Transverse colon (tissue), 3 donors: Measurements from ENCODE around the gene SLC10A3.

Experiments
- POLR2A ChIP-seq: fragments of 450-650 bp; IDR thresholded peaks from one replicate; pipeline ENCODE4 v1.6.1; 2016; ENCODE audit warnings: antibody characterized with exemption, mild to moderate bottlenecking, moderate library complexity
- TF ChIP-seq, protein P1 (sequence below), 5 experiments: fragments of 200-600 bp in 3 of 5; fragments of 450-650 bp in 2 of 5; sonication (generic) in 3 of 5; IDR thresholded peaks; 1 replicate in 2 of 5; 2 replicates in 3 of 5; pipeline ENCODE4 v1.5.1; 2016 to 2017; ENCODE audit warnings: antibody characterized with exemption in 5 of 5, inconsistent platforms in 3 of 5, mild to moderate bottlenecking in 2 of 5, moderate library complexity in 1 of 5

DNA sequence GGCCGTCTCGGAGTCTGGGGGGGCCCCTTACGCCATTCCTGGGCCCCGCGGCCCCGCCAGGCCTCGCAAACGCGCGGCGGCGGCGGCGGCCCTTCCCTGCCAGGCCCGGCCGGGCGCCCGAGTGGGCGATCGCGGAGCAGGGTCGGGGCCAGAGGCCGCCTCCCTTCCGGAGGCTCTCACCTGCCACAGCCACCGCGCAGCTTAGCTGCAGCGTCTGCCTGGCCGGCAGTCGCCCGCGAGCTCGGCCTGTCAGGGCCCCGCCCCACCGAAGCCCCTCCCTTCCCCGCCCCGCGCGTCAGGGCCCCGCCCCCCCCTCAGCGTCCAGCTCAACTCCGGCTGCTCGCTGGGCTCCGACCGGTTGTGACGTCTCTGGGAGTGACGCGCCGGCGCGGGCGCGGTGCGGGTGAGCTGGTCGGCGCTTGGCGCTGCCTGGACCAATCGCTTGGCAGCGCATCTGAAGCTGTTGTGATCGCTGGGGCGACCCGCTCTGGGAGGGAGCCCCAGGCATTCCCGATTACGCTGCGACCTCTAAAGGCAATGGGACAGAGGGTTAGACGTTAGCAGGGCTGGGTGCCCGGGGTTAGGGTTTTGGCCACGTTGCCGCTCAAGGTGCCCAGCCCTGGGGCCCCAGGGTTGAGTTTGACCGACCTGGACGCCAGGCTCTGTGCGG, at the start of gene SLC10A3:
- TF ChIP-seq, protein P1, sequence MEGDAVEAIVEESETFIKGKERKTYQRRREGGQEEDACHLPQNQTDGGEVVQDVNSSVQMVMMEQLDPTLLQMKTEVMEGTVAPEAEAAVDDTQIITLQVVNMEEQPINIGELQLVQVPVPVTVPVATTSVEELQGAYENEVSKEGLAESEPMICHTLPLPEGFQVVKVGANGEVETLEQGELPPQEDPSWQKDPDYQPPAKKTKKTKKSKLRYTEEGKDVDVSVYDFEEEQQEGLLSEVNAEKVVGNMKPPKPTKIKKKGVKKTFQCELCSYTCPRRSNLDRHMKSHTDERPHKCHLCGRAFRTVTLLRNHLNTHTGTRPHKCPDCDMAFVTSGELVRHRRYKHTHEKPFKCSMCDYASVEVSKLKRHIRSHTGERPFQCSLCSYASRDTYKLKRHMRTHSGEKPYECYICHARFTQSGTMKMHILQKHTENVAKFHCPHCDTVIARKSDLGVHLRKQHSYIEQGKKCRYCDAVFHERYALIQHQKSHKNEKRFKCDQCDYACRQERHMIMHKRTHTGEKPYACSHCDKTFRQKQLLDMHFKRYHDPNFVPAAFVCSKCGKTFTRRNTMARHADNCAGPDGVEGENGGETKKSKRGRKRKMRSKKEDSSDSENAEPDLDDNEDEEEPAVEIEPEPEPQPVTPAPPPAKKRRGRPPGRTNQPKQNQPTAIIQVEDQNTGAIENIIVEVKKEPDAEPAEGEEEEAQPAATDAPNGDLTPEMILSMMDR (IDR thresholded peaks at IDR 0.05) = no peak
- peak; percentile 90 for TF ChIP-seq POLR2A
